Adipocyte (in vitro differentiated cells): ENCODE data around the gene APOLD1.
"Not testable (repeated sequence)": the region's sequence is repeated elsewhere in the genome, so short reads cannot be mapped to it uniquely, and the experiment has no call there.

Source experiments
- DNase-seq: peaks from one replicate; pipeline ENCODE4 v3.0.0-alpha.2; 2015; ENCODE audit warnings: low read depth
- H3K27me3 ChIP-seq: replicated peaks from 2 replicates; pipeline ENCODE4 v1.7.0; 2013; ENCODE audit warnings: mild to moderate bottlenecking, low read length, moderate library complexity; ENCODE audit not compliant: control insufficient read depth, insufficient read depth
- H3K36me3 ChIP-seq: 2 replicates; pipeline ENCODE4 v1.7.0; 2013; ENCODE audit warnings: low read length, mild to moderate bottlenecking, moderate library complexity; ENCODE audit not compliant: control insufficient read depth, insufficient read depth, severe bottlenecking
- H3K4me1 ChIP-seq: 2 replicates; pipeline ENCODE4 v1.7.0; 2013; ENCODE audit warnings: mild to moderate bottlenecking, low read length, moderate library complexity; ENCODE audit not compliant: control insufficient read depth, insufficient read depth
- H3K4me3 ChIP-seq: 2 replicates; pipeline ENCODE4 v1.7.0; 2013; ENCODE audit warnings: mild to moderate bottlenecking, low read length, moderate library complexity
- H3K9ac ChIP-seq: 2 replicates; pipeline ENCODE4 v1.7.0; 2013; ENCODE audit warnings: mild to moderate bottlenecking, low read length, moderate library complexity
- H3K9me3 ChIP-seq: 2 replicates; pipeline ENCODE4 v1.7.0; 2013; ENCODE audit warnings: mild to moderate bottlenecking, low read length, moderate library complexity; ENCODE audit not compliant: control insufficient read depth

The APOLD1 gene

DNA sequence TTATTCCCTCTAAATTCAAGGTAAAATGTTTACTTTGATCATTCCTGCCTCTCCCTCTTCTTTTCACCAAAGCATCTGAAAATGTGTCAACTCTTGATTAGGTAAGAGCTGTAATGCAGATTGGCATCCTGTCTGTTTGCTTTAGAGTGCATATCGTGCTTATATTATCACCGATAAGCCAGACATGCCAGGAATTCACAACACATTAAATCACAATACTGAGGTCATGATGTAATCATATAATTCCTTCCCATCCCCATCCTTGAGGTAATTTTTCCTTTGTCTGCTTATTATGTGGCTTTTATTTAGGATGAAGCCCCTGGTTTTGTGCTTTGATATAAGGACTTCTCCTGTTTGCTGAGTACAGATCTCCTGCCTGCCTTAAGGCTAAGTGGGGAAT lies 37.8 kb downstream of the APOLD1 start:
- Histone ChIP-seq H3K9ac (no peak overlapping the region), H3K4me1 (peaks cover 27% of the 10 kb centered on the region), H3K9me3 (no peaks in the 10 kb centered on the region), H3K36me3 (peaks cover 74% of the 10 kb centered on the region), H3K4me3 (no peak overlapping the region), H3K27me3 (no peaks in the 10 kb centered on the region)
- peak; percentile 34 for DNase-seq

DNA sequence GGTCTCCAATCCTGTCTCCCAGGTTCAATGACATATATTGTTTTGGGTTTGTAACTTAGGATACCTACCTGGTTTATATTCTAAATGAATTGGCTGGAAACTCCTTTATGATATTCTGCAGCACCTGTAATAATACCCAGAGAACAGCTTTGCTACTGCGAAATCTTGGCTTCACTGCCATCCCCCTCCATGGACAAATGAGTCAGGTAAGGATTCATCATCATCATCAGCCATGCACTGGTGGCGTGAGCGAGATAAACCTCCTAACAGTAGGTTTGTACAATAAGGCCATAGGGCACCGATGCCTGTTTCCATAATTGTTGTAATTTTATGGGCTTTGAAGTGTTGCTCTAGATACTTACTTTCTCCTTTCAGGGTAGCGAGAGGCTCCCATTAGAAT lies 38.4 kb downstream of the APOLD1 start:
- H3K36me3 ChIP-seq = peaks cover 79% of the 10 kb centered on the region

DNA sequence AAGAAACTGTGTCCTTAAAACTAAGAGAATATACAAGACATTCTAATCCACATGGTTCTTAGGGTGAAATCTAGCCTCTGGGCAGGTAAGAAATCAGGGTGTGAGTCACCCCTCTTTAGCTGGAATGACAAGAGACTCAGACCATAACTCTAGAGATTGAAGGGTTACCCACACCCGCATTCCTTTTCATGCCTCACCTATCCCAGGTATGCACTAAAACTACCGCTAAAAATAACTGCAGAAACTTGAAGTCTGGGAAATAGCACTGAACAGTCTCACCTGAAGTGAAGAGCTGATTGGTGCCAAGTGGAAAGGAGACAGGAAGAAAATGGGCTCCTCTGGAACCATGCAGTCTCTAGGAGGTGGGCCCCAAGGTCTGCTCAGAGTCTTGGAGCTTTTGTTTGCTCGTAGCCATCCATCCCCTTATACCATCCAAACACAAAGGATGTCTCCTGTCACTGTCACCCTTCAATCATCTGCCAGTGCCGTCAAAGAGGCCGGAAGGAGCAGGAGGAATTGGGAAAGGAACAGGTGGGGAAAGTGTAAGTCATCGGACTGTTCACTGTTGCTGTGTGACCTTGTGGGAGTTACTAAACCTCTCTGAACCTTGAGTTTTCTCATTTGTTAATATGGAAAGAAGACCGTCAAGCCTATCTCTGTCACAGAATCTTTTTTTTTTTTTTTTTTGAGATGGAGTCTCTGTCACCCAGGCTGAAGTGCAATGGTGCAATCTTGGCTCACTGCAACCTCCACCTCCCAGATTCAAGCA lies 50.1 kb downstream of the APOLD1 start:
- peaks cover 23% of the 10 kb centered on the region for H3K36me3 ChIP-seq
- H3K9me3 ChIP-seq = no peaks in the 10 kb centered on the region
- H3K9ac ChIP-seq = no peak overlapping the region

More for the DNA sequence above, 38.4 kb downstream of the APOLD1 start:
- Histone ChIP-seq H3K4me1 (peaks cover 22% of the 10 kb centered on the region), H3K27me3 (no peaks in the 10 kb centered on the region), H3K9ac (no peak overlapping the region), H3K9me3 (no peaks in the 10 kb centered on the region), H3K4me3 (no peak overlapping the region)
- no peak for DNase-seq

DNA sequence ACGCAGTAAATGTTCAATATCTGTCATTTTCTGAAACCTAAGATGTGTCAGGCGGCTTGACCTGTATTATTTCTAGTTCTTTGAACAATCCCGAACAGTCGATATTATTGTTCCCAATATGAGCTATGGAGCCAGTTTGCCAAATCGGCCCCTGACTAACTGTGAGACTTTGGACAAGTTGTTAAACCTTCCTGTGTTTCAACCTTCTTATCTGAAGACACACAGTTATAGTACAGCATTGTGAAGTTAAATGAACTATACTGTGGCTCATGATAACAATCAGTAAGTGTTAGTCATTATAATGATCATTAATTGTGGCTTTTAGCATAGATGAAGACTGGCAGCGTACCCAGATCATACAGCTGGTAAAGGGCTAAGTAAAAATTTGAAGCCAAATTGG lies 51.1 kb downstream of the APOLD1 start:
- no peaks in the 10 kb centered on the region for H3K9me3 ChIP-seq
- peaks cover 39% of the 10 kb centered on the region for H3K4me1 ChIP-seq
- no peaks in the 10 kb centered on the region for H3K27me3 ChIP-seq
- H3K9ac ChIP-seq = no peak overlapping the region
- H3K36me3 ChIP-seq = peaks cover 17% of the 10 kb centered on the region
- no peak overlapping the region for H3K4me3 ChIP-seq
- DNase-seq = no peak

More for the DNA sequence above, 50.1 kb downstream of the APOLD1 start:
- peaks cover 39% of the 10 kb centered on the region for H3K4me1 ChIP-seq
- peak; percentile 19 for DNase-seq
- no peaks in the 10 kb centered on the region for H3K27me3 ChIP-seq
- H3K4me3 ChIP-seq = no peak overlapping the region

DNA sequence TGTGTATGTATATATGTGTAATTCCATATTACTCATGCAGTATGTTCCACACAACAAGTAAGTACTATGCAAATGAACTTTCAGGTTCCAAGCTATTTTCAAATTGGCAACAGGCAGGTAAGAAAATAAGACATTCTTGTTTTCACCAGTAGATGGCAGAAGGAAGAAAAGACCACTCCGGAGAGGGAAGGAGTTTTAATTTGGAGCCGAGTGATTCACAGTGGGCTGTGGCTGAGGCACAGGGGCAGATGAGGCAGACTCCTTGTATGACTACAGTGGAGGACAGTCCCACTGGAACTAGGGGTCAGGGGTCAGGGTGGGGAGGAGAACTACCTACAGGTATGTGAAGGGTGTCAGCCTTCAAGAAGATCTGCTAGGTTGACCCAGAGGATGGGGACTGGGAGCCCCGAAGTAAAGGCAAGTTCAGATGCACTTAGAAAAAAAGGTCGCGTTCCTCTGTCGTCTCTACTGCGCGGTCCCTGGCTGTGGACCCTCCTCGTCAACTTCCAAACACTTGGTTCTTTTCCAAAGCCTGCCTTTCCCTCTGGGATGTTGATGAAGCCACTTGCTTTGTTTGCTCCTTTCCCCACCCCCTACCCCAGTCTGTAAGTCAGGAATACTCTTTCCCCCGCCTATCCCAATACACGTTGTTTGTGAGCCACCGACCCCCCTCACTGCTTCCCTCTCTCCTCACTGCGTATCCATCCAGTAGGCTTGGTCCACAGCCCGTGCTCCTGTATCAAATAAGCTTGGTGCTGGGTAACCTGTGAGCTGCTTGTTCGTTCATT lies 51.8 kb downstream of the APOLD1 start:
- no peak overlapping the region for H3K9ac ChIP-seq

DNA sequence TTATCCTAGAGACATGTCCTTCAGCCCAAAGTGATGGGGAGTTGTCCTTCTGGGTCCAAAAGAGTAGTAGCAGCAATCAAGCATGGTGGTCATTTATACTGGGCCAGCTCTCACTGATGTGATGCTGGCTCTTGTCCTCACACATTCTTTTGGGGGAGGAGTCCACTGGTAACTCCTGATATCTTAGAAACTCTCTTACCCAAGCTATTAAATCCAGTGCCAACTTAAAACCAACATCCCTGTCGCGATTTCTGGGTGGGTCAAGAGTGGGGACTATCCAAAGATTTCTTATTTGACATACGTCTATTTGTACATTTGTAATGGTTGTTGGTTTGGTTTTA lies 52.3 kb downstream of the APOLD1 start:
- H3K36me3 ChIP-seq = peaks cover 8% of the 10 kb centered on the region

More for the DNA sequence above, 51.8 kb downstream of the APOLD1 start:
- no peak overlapping the region for H3K4me3 ChIP-seq
- peaks cover 39% of the 10 kb centered on the region for H3K4me1 ChIP-seq
- no peaks in the 10 kb centered on the region for H3K9me3 ChIP-seq
- H3K36me3 ChIP-seq = peaks cover 14% of the 10 kb centered on the region
- DNase-seq = peak; percentile 83
- no peaks in the 10 kb centered on the region for H3K27me3 ChIP-seq

DNA sequence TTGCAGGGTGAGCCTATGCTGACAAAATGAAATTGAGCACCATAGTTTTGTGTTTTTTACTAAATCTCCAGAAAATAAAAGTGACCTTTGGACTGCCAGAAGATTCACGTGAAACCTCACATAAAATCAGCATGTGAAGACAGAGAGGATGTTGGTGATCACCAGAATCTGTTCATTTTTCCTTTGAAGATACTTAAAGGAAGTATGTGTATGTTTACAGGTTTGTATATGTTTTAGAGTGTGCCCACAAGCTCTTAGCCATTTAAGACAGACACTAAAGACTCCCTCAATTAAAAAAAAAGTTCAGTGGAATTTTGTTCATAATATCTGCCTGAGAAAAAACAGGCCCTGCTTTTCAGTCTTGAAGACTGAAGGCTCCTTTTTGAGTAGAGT lies 53.5 kb downstream of the APOLD1 start:
- Histone ChIP-seq H3K9ac (no peak overlapping the region), H3K27me3 (no peaks in the 10 kb centered on the region), H3K4me3 (no peak overlapping the region), H3K9me3 (no peaks in the 10 kb centered on the region), H3K4me1 (peaks cover 39% of the 10 kb centered on the region), H3K36me3 (no peaks in the 10 kb centered on the region)
- DNase-seq = no peak

More for the DNA sequence above, 52.3 kb downstream of the APOLD1 start:
- H3K4me1 ChIP-seq = peaks cover 39% of the 10 kb centered on the region
- no peaks in the 10 kb centered on the region for H3K9me3 ChIP-seq
- DNase-seq = no peak
- H3K27me3 ChIP-seq = no peaks in the 10 kb centered on the region
- no peak overlapping the region for H3K9ac ChIP-seq
- no peak overlapping the region for H3K4me3 ChIP-seq

DNA sequence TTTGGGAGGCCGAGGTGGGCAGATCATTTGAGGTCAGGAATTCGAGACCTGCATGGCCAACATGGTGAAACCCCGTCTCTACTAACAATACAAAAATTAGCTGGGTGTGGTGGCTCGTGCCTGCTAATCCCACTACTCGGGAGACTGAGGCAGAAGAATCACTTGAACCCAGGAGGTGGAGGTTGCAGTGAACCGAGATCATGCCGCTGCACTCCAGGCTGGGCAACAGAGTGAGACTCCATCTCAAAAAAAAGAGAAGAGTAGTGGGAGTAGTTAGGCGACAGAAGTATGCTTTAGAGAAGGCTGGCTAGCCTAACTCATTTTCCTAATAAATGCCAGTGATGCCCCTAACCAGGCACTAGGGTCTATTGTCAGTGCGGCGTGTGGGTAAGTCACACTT lies 54.0 kb downstream of the APOLD1 start:
- not testable (repeated sequence) for H3K9me3 ChIP-seq, H3K4me3 ChIP-seq, DNase-seq, H3K27me3 ChIP-seq, H3K36me3 ChIP-seq
- peak overlapping the region; percentile 18 for H3K9ac ChIP-seq
- H3K4me1 ChIP-seq = peaks cover 39% of the 10 kb centered on the region

DNA sequence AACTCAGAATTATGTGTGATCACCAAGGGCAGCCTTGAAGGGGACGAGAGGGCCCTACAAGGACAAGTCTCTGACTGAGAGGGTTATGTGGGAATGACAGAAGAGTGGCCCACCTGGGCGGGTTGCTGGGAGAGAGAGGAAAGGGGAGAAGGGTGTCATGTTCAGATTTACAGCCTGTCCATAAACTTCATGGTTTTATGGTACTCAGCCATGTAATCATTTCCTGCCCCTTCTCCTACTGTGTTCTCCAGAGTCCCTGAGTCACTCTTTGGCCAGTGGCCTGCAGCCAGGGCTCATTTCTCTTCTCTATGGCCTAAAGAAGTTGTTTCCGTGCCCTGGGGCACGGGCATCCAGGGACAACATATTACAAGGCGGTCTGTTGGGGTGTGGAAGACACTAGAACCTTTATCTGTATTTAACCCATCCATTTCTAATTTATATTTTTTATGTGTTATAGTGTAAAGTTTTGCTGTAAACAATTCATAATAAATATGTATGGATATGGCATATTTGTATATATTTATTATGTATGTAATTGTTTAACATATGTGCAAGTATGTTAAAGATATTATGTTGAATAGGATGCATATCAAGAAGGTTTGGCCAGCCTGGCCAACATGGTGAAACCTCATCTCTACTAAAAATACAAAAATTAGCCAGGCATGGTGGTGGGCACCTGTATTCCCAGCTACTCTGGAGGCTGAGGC lies 54.6 kb downstream of the APOLD1 start:
- no peaks in the 10 kb centered on the region for H3K27me3 ChIP-seq
- H3K4me1 ChIP-seq = peaks cover 36% of the 10 kb centered on the region
- no peaks in the 10 kb centered on the region for H3K36me3 ChIP-seq
- H3K4me3 ChIP-seq = no peak overlapping the region
- H3K9ac ChIP-seq = peak overlapping the region; percentile 18
- peak; percentile 87 for DNase-seq
- H3K9me3 ChIP-seq = no peaks in the 10 kb centered on the region

DNA sequence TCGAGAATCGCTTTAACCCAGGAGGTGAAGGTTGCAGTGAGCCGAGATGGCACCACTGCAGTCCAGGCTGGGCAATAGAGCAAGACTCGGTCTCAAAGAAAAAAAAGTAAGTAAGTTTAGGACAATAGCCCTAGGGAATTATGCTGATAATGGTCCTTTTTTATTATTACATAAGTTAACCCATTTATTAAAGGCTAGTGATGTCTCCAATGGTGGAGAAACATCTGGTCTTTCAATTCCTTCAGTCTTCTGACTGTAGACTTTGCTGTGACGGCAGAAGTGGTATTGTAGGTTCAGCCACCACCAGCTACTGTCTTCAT lies 55.1 kb downstream of the APOLD1 start:
- no peak overlapping the region for H3K4me3 ChIP-seq
- no peaks in the 10 kb centered on the region for H3K9me3 ChIP-seq
- H3K27me3 ChIP-seq = no peaks in the 10 kb centered on the region
- H3K4me1 ChIP-seq = peaks cover 33% of the 10 kb centered on the region
- H3K9ac ChIP-seq = no peak overlapping the region
- H3K36me3 ChIP-seq = no peaks in the 10 kb centered on the region
- DNase-seq = no peak
